Adipocyte (in vitro differentiated cells): ENCODE measurements around the gene ENKUR.
"Not testable (repeated sequence)": the region's sequence is repeated elsewhere in the genome, so short reads cannot be mapped to it uniquely, and the experiment has no call there.

ENCODE experiments used
- DNase-seq: peaks from one replicate; pipeline ENCODE4 v3.0.0-alpha.2; 2015; ENCODE audit warnings: low read depth
- H3K27me3 ChIP-seq: replicated peaks from 2 replicates; pipeline ENCODE4 v1.7.0; 2013; ENCODE audit warnings: mild to moderate bottlenecking, low read length, moderate library complexity; ENCODE audit not compliant: control insufficient read depth, insufficient read depth
- H3K36me3 ChIP-seq: 2 replicates; pipeline ENCODE4 v1.7.0; 2013; ENCODE audit warnings: low read length, mild to moderate bottlenecking, moderate library complexity; ENCODE audit not compliant: control insufficient read depth, insufficient read depth, severe bottlenecking
- H3K4me1 ChIP-seq: 2 replicates; pipeline ENCODE4 v1.7.0; 2013; ENCODE audit warnings: mild to moderate bottlenecking, low read length, moderate library complexity; ENCODE audit not compliant: control insufficient read depth, insufficient read depth
- H3K4me3 ChIP-seq: 2 replicates; pipeline ENCODE4 v1.7.0; 2013; ENCODE audit warnings: mild to moderate bottlenecking, low read length, moderate library complexity
- H3K9ac ChIP-seq: 2 replicates; pipeline ENCODE4 v1.7.0; 2013; ENCODE audit warnings: mild to moderate bottlenecking, low read length, moderate library complexity
- H3K9me3 ChIP-seq: 2 replicates; pipeline ENCODE4 v1.7.0; 2013; ENCODE audit warnings: mild to moderate bottlenecking, low read length, moderate library complexity; ENCODE audit not compliant: control insufficient read depth

ENKUR gene

GRCh38 chr10:24958091-24958720 lies 57.8 kb downstream of the ENKUR start:
- DNase-seq = peak; percentile 95
- H3K9me3 ChIP-seq = no peaks in the 10 kb centered on the region
- no peaks in the 10 kb centered on the region for H3K36me3 ChIP-seq
- H3K27me3 ChIP-seq = no peaks in the 10 kb centered on the region
- H3K4me1 ChIP-seq = peaks cover 36% of the 10 kb centered on the region
- H3K4me3 ChIP-seq = peak overlapping the region; percentile 66
- H3K9ac ChIP-seq = peak overlapping the region; percentile 71

DNA sequence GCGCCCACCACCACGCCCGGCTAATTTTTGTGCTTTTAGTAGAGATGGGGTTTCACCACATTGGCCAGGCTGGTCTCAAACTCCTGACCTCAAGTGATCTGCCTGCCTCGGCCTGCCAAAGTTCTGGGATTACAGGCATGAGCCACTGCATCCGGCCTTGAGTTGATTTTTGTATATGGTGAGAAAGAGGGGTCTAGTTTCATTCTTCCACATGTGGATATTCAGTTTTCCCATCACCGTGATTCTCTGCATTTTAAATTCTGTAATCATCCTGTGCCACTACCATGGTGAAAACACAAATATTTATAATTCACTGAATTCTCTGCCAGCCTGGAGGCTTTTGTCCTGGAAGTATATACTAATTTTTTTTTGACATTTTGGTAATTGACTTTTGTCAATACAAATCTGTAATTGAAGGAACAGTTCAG lies 58.3 kb downstream of the ENKUR start:
- H3K4me3 ChIP-seq = peak overlapping the region; percentile 8
- not testable (repeated sequence) for H3K9me3 ChIP-seq, H3K27me3 ChIP-seq, H3K36me3 ChIP-seq
- peak; percentile 65 for DNase-seq
- H3K4me1 ChIP-seq = peaks cover 41% of the 10 kb centered on the region
- peak overlapping the region; percentile 46 for H3K9ac ChIP-seq

- no peak for DNase-seq
- Histone ChIP-seq H3K4me1 (peaks cover 41% of the 10 kb centered on the region), H3K27me3 (no peaks in the 10 kb centered on the region), H3K4me3 (peak overlapping the region; percentile 79), H3K36me3 (no peaks in the 10 kb centered on the region), H3K9me3 (no peaks in the 10 kb centered on the region), H3K9ac (peak overlapping the region; percentile 86)
Observed at GRCh38 chr10:24953675-24954074, 62.3 kb downstream of the ENKUR start.

GRCh38 chr10:24952707-24953645 lies 63.0 kb downstream of the ENKUR start:
- peak; percentile 76 for DNase-seq
- Histone ChIP-seq H3K9ac (peak overlapping the region; percentile 86), H3K4me1 (peaks cover 37% of the 10 kb centered on the region), H3K36me3 (no peaks in the 10 kb centered on the region), H3K27me3 (no peaks in the 10 kb centered on the region), H3K9me3 (no peaks in the 10 kb centered on the region), H3K4me3 (peak overlapping the region; percentile 79)

DNA sequence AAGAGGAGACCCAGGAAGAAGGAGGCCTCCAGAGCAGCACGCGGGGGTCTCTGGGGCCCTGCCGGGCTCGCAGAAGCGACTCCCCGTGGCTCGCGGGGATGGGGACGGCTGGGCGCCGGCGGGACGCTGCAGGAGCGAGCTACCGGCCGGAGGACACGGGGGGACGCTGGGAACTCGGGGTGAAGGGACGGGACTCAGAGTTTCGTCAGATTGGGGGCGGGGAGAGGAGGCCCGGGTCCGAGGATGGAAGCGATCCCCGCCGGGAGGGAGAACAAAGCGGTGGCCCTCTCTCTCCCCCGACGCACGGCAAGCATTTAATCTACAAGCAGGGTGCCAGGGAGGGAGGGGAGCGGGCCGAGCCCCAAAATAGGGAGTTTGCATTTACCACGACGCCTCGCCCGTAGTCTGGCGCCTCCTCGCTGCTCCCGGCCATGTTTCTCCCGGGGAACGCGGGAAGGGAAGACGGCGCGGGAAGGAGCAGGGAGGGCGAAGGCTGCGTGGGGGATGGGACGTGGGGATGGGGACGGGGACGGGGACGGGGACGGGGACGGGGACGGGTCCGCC lies 63.7 kb downstream of the ENKUR start, which contains the start of gene PRTFDC1:
Gene PRTFDC1 (minus strand): TSS at position 464 of the 564 bp plus-strand sequence. CDS start 31 bp downstream, at position 433.
- Histone ChIP-seq H3K9me3 (no peaks in the 10 kb centered on the region), H3K36me3 (no peaks in the 10 kb centered on the region), H3K9ac (peak within 1 kb of the TSS; percentile 86), H3K4me1 (peaks cover 36% of the 10 kb centered on the region), H3K27me3 (no peaks in the 10 kb centered on the region), H3K4me3 (peak within 1 kb of the TSS; percentile 79)
- DNase-seq = peak; percentile 61

- H3K4me1 ChIP-seq = peaks cover 39% of the 10 kb centered on the region
- no peaks in the 10 kb centered on the region for H3K27me3 ChIP-seq
- H3K9me3 ChIP-seq = no peaks in the 10 kb centered on the region
- no peak for DNase-seq
- peak overlapping the region; percentile 79 for H3K4me3 ChIP-seq
- H3K36me3 ChIP-seq = no peaks in the 10 kb centered on the region
- H3K9ac ChIP-seq = peak overlapping the region; percentile 86
Observed at GRCh38 chr10:24951201-24952142, 64.5 kb downstream of the ENKUR start.

- Histone ChIP-seq H3K4me3 (no peak overlapping the region), H3K9me3 (no peaks in the 10 kb centered on the region), H3K27me3 (no peaks in the 10 kb centered on the region), H3K36me3 (no peaks in the 10 kb centered on the region), H3K9ac (no peak overlapping the region), H3K4me1 (peaks cover 39% of the 10 kb centered on the region)
- DNase-seq = no peak
Observed at GRCh38 chr10:24950439-24950838, 65.5 kb downstream of the ENKUR start.

GRCh38 chr10:24949616-24950015 lies 66.3 kb downstream of the ENKUR start:
- Histone ChIP-seq H3K36me3 (no peaks in the 10 kb centered on the region), H3K4me3 (no peak overlapping the region), H3K9ac (no peak overlapping the region), H3K4me1 (peaks cover 42% of the 10 kb centered on the region), H3K9me3 (no peaks in the 10 kb centered on the region), H3K27me3 (no peaks in the 10 kb centered on the region)
- DNase-seq = no peak

DNA sequence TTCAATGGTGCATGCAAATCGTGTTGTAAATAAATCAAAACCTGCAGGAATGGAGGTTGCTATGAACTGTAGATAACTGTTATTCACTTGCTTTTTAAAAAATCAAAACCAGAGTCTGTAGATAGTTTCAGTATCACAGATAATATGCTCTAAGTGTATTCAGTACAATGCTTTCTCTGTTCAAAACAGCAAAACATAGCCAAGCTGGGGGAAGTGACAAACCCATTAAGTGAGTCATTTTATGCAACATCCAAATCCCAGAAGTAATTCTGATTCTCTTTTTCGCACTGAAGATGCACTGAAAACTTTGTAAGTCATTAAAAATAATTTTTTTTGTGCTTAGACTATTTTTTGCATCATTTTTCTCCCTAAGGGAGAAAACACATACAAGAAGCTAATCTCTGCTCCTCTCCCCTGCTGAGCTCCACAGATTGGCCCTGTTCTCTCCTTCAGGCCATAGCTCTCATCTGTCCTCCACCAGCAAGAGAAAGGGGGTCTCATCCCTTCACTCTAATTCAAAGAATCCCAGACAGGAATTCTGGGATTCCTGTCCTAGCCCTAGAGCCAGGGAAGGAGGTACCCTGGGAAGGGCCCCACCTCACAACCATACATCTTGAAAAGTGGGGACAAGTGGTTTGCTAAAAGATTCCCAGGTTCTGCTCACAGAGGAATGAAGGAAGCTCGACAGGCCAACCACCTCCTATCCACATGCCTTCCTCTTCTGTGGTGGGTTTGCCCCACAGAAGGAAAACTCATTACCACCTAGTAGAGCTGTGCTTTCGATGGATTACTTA lies 68.5 kb downstream of the ENKUR start:
- H3K4me1 ChIP-seq = peaks cover 26% of the 10 kb centered on the region
- no peaks in the 10 kb centered on the region for H3K9me3 ChIP-seq
- peak overlapping the region; percentile 58 for H3K4me3 ChIP-seq
- no peak for DNase-seq
- H3K27me3 ChIP-seq = no peaks in the 10 kb centered on the region
- no peaks in the 10 kb centered on the region for H3K36me3 ChIP-seq
- peak overlapping the region; percentile 37 for H3K9ac ChIP-seq
